Ishikawa (cell line): ENCODE measurements around the gene DHX40.

ENCODE experiments used
- CEBPB ChIP-seq: IDR thresholded peaks from 2 replicates; pipeline ENCODE4 v1.6.1; 2012
- CREB1 ChIP-seq: IDR thresholded peaks from 2 replicates; pipeline ENCODE4 v1.6.1; 2012; ENCODE audit warnings: low read depth
- EGR1 ChIP-seq: IDR thresholded peaks from 2 replicates; pipeline ENCODE4 v1.6.1; 2012
- EP300 ChIP-seq: IDR thresholded peaks from 2 replicates; pipeline ENCODE4 v1.6.1; 2012; ENCODE audit warnings: borderline replicate concordance
- FOXM1 ChIP-seq: IDR thresholded peaks from 2 replicates; pipeline ENCODE4 v1.6.1; 2012; ENCODE audit warnings: low read depth, borderline replicate concordance
- NFIC ChIP-seq: IDR thresholded peaks from 2 replicates; pipeline ENCODE4 v1.6.1; 2012
- RAD21 ChIP-seq: IDR thresholded peaks from 2 replicates; pipeline ENCODE4 v1.6.1; 2012; ENCODE audit warnings: low read depth
- TAF1 ChIP-seq: IDR thresholded peaks from 2 replicates; pipeline ENCODE4 v1.6.1; 2012; ENCODE audit warnings: low read depth, mild to moderate bottlenecking
- TCF12 ChIP-seq: IDR thresholded peaks from 2 replicates; pipeline ENCODE4 v1.6.1; 2012; ENCODE audit warnings: low read depth
- YY1 ChIP-seq: IDR thresholded peaks from 2 replicates; pipeline ENCODE4 v1.6.1; 2012; ENCODE audit warnings: low read depth
- ZBTB7A ChIP-seq: IDR thresholded peaks from 2 replicates; pipeline ENCODE4 v1.6.1; 2012; ENCODE audit warnings: low read depth
- TF ChIP-seq, protein P1 (sequence below): IDR thresholded peaks from 2 replicates; pipeline ENCODE4 v1.6.1; 2012
- TF ChIP-seq, protein P2 (sequence below): IDR thresholded peaks from 2 replicates; pipeline ENCODE4 v1.6.1; 2012; ENCODE audit warnings: low read depth, mild to moderate bottlenecking
- TF ChIP-seq, protein P3 (sequence below): IDR thresholded peaks from 2 replicates; pipeline ENCODE4 v1.6.1; 2012

DNA sequence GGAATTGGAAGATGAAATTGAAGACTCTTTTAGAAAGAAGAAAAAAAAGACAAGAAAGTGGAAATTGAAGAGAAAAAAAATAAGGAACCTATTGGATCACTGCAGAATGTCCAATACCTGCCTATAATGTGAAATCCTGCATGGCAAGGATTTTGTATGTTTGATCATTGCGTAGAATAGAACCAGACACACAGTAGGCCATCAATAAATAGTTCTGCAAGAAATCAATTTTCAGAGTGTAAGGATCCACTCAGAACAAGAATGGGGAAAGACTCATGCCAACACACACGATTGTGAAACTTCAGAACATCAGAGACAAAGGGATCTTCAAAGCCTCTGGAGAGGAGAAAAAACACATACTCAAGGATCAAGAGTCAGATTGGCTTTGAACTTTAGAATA lies 39.7 kb upstream of the DHX40 start:
- TF ChIP-seq EGR1 (no peak), RAD21 (no peak), CEBPB (no peak), EP300 (no peak), YY1 (no peak), FOXM1 (no peak), TAF1 (no peak), TCF12 (no peak), NFIC (no peak), ZBTB7A (no peak), CREB1 (no peak)
- TF ChIP-seq, protein P1, sequence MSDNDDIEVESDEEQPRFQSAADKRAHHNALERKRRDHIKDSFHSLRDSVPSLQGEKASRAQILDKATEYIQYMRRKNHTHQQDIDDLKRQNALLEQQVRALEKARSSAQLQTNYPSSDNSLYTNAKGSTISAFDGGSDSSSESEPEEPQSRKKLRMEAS: no peak
- TF ChIP-seq, protein P2, sequence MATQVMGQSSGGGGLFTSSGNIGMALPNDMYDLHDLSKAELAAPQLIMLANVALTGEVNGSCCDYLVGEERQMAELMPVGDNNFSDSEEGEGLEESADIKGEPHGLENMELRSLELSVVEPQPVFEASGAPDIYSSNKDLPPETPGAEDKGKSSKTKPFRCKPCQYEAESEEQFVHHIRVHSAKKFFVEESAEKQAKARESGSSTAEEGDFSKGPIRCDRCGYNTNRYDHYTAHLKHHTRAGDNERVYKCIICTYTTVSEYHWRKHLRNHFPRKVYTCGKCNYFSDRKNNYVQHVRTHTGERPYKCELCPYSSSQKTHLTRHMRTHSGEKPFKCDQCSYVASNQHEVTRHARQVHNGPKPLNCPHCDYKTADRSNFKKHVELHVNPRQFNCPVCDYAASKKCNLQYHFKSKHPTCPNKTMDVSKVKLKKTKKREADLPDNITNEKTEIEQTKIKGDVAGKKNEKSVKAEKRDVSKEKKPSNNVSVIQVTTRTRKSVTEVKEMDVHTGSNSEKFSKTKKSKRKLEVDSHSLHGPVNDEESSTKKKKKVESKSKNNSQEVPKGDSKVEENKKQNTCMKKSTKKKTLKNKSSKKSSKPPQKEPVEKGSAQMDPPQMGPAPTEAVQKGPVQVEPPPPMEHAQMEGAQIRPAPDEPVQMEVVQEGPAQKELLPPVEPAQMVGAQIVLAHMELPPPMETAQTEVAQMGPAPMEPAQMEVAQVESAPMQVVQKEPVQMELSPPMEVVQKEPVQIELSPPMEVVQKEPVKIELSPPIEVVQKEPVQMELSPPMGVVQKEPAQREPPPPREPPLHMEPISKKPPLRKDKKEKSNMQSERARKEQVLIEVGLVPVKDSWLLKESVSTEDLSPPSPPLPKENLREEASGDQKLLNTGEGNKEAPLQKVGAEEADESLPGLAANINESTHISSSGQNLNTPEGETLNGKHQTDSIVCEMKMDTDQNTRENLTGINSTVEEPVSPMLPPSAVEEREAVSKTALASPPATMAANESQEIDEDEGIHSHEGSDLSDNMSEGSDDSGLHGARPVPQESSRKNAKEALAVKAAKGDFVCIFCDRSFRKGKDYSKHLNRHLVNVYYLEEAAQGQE: no peak
- TF ChIP-seq, protein P3, sequence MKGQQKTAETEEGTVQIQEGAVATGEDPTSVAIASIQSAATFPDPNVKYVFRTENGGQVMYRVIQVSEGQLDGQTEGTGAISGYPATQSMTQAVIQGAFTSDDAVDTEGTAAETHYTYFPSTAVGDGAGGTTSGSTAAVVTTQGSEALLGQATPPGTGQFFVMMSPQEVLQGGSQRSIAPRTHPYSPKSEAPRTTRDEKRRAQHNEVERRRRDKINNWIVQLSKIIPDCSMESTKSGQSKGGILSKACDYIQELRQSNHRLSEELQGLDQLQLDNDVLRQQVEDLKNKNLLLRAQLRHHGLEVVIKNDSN: no peak
